Caco-2 (cell line): ENCODE measurements around the gene PPP2R5C. TPM values are rescaled to one million over a fixed set of nuclear protein-coding genes. Genes with fewer than 3 reads are reported as not detected.

Experiments
- BruUV-seq: library from RNA; stranded (reverse); fragments of 400-500 nt; replicated peaks from 2 replicates; lab custom pipeline; 2021; lab: Mats Ljungman, UMichigan
- CTCF ChIA-PET: fragments of 300-600 bp; sonication (Branson Sonifier 250); formaldehyde crosslinking; loops from one replicate; lab custom pipeline; 2022; ENCODE audit warnings: antibody characterized with exemption; lab: Charles Lee
- POLR2A ChIA-PET: fragments of 300-600 bp; sonication (Branson Sonifier 250); formaldehyde crosslinking; loops from one replicate; lab custom pipeline; 2022; ENCODE audit warnings: antibody characterized with exemption; lab: Charles Lee
- DNase-seq, 2 experiments: peaks; one replicate each; pipeline versions ENCODE4 v3.0.0 to v3.0.0-alpha.2; 2020 to 2022
- H3K27me3 ChIP-seq: replicated peaks from 2 replicates; pipeline ENCODE4 v1.6.0; 2011; ENCODE audit warnings: low read length; ENCODE audit not compliant: control insufficient read depth, insufficient read depth
- H3K36me3 ChIP-seq: 2 replicates; pipeline ENCODE4 v1.5.1; 2011; ENCODE audit warnings: low read length; ENCODE audit not compliant: control insufficient read depth, insufficient read depth
- H3K4me1 ChIP-seq: fragments of 250-450 bp; sonication (Bioruptor Pico); 2 replicates; pipeline ENCODE4 v1.5.1; 2020; ENCODE audit warnings: mild to moderate bottlenecking
- H3K4me3 ChIP-seq: 2 replicates; pipeline ENCODE4 v1.5.1; 2011; ENCODE audit warnings: low read depth, mild to moderate bottlenecking, control low read depth, low read length
- H3K9me3 ChIP-seq: fragments of 250-450 bp; sonication (Bioruptor Pico); 2 replicates; pipeline ENCODE4 v1.5.1; 2020; ENCODE audit warnings: mild to moderate bottlenecking, moderate library complexity
- H3K27ac Mint-ChIP-seq: one replicate; pipeline ENCODE4 v1.8.0; 2022; ENCODE audit warnings: mixed read lengths; ENCODE audit not compliant: unreplicated experiment
- H3K27me3 Mint-ChIP-seq: one replicate; pipeline ENCODE4 v1.8.0; 2022; ENCODE audit warnings: mixed read lengths; ENCODE audit not compliant: insufficient read depth, unreplicated experiment
- H3K36me3 Mint-ChIP-seq: one replicate; pipeline ENCODE4 v1.8.0; 2022; ENCODE audit warnings: mild to moderate bottlenecking, mixed read lengths; ENCODE audit not compliant: insufficient read depth, unreplicated experiment
- H3K4me1 Mint-ChIP-seq: one replicate; pipeline ENCODE4 v1.8.0; 2022; ENCODE audit warnings: low read depth, mixed read lengths; ENCODE audit not compliant: unreplicated experiment
- H3K4me3 Mint-ChIP-seq: one replicate; pipeline ENCODE4 v1.8.0; 2022; ENCODE audit warnings: mild to moderate bottlenecking, moderate library complexity, mixed read lengths; ENCODE audit not compliant: unreplicated experiment
- H3K9me3 Mint-ChIP-seq: one replicate; pipeline ENCODE4 v1.8.0; 2022; ENCODE audit warnings: mixed read lengths; ENCODE audit not compliant: unreplicated experiment
- CTCF ChIP-seq, 2 experiments: fragments of 200-600 bp in 1 of 2; IDR thresholded peaks; 1 replicate in 1 of 2; 2 replicates in 1 of 2; pipeline versions ENCODE4 v1.5.1 to v1.8.0; 2011 to 2022; ENCODE audit warnings: antibody characterized with exemption in 1 of 2, control low read depth in 1 of 2, inconsistent platforms in 1 of 2, low read depth in 1 of 2, low read length in 1 of 2, mild to moderate bottlenecking in 1 of 2, moderate library complexity in 1 of 2; ENCODE audit not compliant: insufficient read depth in 1 of 2, severe bottlenecking in 1 of 2, unreplicated experiment in 1 of 2
- intact Hi-C: fragments of 100-400 bp; cut with micrococcal nuclease; formaldehyde crosslinking; loops from one replicate; pipeline ENCODE4 v1.10.0; 2022; ENCODE audit not compliant: unreplicated experiment
- total RNA-seq: library from RNA; stranded (reverse); gene quantifications from 2 replicates; pipeline ENCODE4 v1.2.3, GENCODE V29; 2022

PPP2R5C gene
- total RNA-seq, 1 experiment from 2014 or later = 97.5 TPM

DNA sequence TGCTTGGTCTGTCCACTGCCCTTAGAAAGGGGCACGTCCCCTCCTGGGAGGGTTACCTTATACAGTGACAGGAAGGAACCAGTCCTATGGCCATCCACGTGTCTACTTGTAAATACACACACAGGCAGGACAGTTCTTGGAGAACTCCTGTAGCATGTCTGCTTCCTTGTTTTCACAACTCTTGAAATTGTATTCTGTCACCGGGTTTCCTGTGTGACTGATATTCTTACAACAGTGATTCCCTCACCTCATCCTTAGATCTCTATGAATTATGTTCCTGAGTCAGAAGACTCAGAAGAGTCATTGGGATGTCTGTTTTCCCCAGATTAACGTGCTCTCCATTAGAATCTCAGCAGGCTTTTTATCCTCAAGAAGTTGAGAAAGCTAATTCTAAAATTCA, 158.8 kb downstream of the PPP2R5C start:
- intact Hi-C loops = no loop called here
- Mint-ChIP-seq H3K27ac (no peak overlapping the region), H3K27me3 (no peaks in the 10 kb centered on the region), H3K36me3 (peaks cover 24% of the 10 kb centered on the region), H3K4me3 (no peak overlapping the region), H3K9me3 (no peaks in the 10 kb centered on the region), H3K4me1 (no peaks in the 10 kb centered on the region)
- Histone ChIP-seq H3K9me3 (no peaks in the 10 kb centered on the region), H3K4me1 (no peaks in the 10 kb centered on the region), H3K4me3 (no peak overlapping the region), H3K27me3 (no peaks in the 10 kb centered on the region), H3K36me3 (no peaks in the 10 kb centered on the region)
- TF ChIP-seq CTCF (IDR thresholded peaks at IDR 0.05; ENCODE audit: insufficient read depth in 1 of 2, low read depth in 1 of 2, low read length in 1 of 2, severe bottlenecking in 1 of 2, unreplicated experiment in 1 of 2) = no peak
- no peak for DNase-seq
- POLR2A ChIA-PET = interaction anchor here (0.7 kb wide), 1 partner anchor 109 kb away, joined by 5 read pairs; no protein-coding TSS in a partner anchor
- CTCF ChIA-PET = no interaction called here
- BruUV-seq = no TSS peak

- no peaks in the 10 kb centered on the region for H3K4me1 ChIP-seq
- no peak overlapping the region for H3K4me3 Mint-ChIP-seq
- no peak for TF ChIP-seq CTCF (IDR thresholded peaks at IDR 0.05; ENCODE audit: insufficient read depth in 1 of 2, low read depth in 1 of 2, low read length in 1 of 2, severe bottlenecking in 1 of 2, unreplicated experiment in 1 of 2)
- peaks cover 14% of the 10 kb centered on the region for H3K36me3 Mint-ChIP-seq
- no peak overlapping the region for H3K4me3 ChIP-seq
- ChIA-PET CTCF (no interaction called here), POLR2A (no interaction called here)
- H3K36me3 ChIP-seq = no peaks in the 10 kb centered on the region
- no peak for DNase-seq
- intact Hi-C loops = no loop called here
- no peaks in the 10 kb centered on the region for H3K27me3 ChIP-seq
- H3K9me3 ChIP-seq = no peaks in the 10 kb centered on the region
- H3K27me3 Mint-ChIP-seq = no peaks in the 10 kb centered on the region
- no peaks in the 10 kb centered on the region for H3K9me3 Mint-ChIP-seq
- no TSS peak for BruUV-seq
- H3K27ac Mint-ChIP-seq = no peak overlapping the region
- H3K4me1 Mint-ChIP-seq = no peaks in the 10 kb centered on the region
Measured at GRCh38 chr14:101922866-101923265, 161.4 kb downstream of the PPP2R5C start.

DNA sequence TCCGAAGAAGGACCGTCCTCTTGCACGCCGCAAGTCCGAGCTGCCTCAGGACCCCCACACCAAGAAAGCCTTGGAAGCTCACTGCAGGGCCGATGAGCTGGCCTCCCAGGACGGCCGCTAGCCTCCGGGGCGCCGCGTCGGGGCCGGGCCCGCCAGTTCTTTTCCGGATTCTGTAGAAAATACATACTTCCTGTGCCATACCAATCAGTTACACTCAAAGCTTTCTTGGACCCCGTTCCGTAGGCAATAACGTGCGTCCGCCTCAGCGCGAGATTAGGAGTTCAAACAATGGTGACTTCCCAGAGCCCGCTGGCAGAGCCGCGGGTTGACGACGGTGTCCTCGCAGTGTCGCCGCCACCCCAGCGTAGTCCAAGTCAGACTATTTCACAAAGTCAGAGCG, 163.6 kb downstream of the PPP2R5C start:
- no peaks in the 10 kb centered on the region for H3K27me3 ChIP-seq
- H3K36me3 ChIP-seq = no peaks in the 10 kb centered on the region
- CTCF ChIA-PET = no interaction called here
- Mint-ChIP-seq H3K4me3 (no peak overlapping the region), H3K4me1 (no peaks in the 10 kb centered on the region), H3K9me3 (no peaks in the 10 kb centered on the region), H3K36me3 (peaks cover 21% of the 10 kb centered on the region), H3K27me3 (no peaks in the 10 kb centered on the region), H3K27ac (no peak overlapping the region)
- no peaks in the 10 kb centered on the region for H3K4me1 ChIP-seq
- H3K4me3 ChIP-seq = no peak overlapping the region
- intact Hi-C loops = no loop called here
- H3K9me3 ChIP-seq = no peaks in the 10 kb centered on the region
- no peak for DNase-seq
- TF ChIP-seq CTCF (IDR thresholded peaks at IDR 0.05; ENCODE audit: insufficient read depth in 1 of 2, low read depth in 1 of 2, low read length in 1 of 2, severe bottlenecking in 1 of 2, unreplicated experiment in 1 of 2) = no peak
- POLR2A ChIA-PET = no interaction called here
- BruUV-seq = no TSS peak
